HepG2 (cell line): Measurements from ENCODE around the gene CARHSP1. TPM values are rescaled to one million over a fixed set of nuclear protein-coding genes. Genes with fewer than 3 reads are reported as not detected.

Experiments
- CEBPG ChIP-seq: IDR thresholded peaks from 2 replicates; pipeline ENCODE4 v1.6.1; 2016
- DDIT3 ChIP-seq: sonication (generic); formaldehyde crosslinking; IDR thresholded peaks from 2 replicates; pipeline ENCODE4 v1.4.0; 2020; ENCODE audit warnings: mild to moderate bottlenecking, missing genetic modification reagents
- HNRNPH1 ChIP-seq: fragments of 200-400 bp; formaldehyde crosslinking; optimal IDR thresholded peaks from 2 replicates; pipeline ENCODE3; 2017; ENCODE audit warnings: mild to moderate bottlenecking, low read depth, low read length
- KAT2B ChIP-seq: fragments of 150-350 bp; IDR thresholded peaks from 2 replicates; pipeline ENCODE4 v1.6.1; 2014; ENCODE audit warnings: low read depth, low read length, borderline replicate concordance
- NR1H2 ChIP-seq: sonication (generic); formaldehyde crosslinking; IDR thresholded peaks from 2 replicates; pipeline ENCODE4 v1.8.1; 2022; ENCODE audit warnings: low read depth, missing genetic modification reagents, borderline replicate concordance
- POLR2A ChIP-seq, 2 experiments: IDR thresholded peaks; 2 replicates each; pipeline ENCODE4 v1.6.1; 2011; ENCODE audit warnings: low read depth in 2 of 2, low read length in 2 of 2, mild to moderate bottlenecking in 1 of 2, moderate library complexity in 1 of 2; ENCODE audit not compliant: insufficient read depth in 1 of 2
- POLR2AphosphoS2 ChIP-seq: IDR thresholded peaks from 2 replicates; pipeline ENCODE4 v1.6.1; 2011; ENCODE audit warnings: low read depth, low read length, improper control_type of control experiment
- POLR2G ChIP-seq: fragments of 200-400 bp; formaldehyde crosslinking; IDR thresholded peaks from 2 replicates; pipeline ENCODE4 v1.6.1; 2018; ENCODE audit warnings: mild to moderate bottlenecking, low read depth, low read length, moderate library complexity
- ZC3H4 ChIP-seq: sonication (generic); formaldehyde crosslinking; IDR thresholded peaks from 2 replicates; pipeline ENCODE4 v1.4.0; 2020; ENCODE audit warnings: missing genetic modification reagents, borderline replicate concordance
- ZFP36L2 ChIP-seq: sonication (generic); formaldehyde crosslinking; IDR thresholded peaks from 2 replicates; pipeline ENCODE4 v1.4.0; 2020; ENCODE audit warnings: missing genetic modification reagents
- ZNF124 ChIP-seq: sonication (generic); formaldehyde crosslinking; IDR thresholded peaks from 2 replicates; pipeline ENCODE4 v1.4.0; 2020; ENCODE audit warnings: missing genetic modification reagents
- ZNF326 ChIP-seq: sonication (generic); formaldehyde crosslinking; IDR thresholded peaks from 2 replicates; pipeline ENCODE4 v1.4.0; 2020; ENCODE audit warnings: missing genetic modification reagents, borderline replicate concordance
- ZNF549 ChIP-seq: sonication (generic); formaldehyde crosslinking; IDR thresholded peaks from 2 replicates; pipeline ENCODE4 v1.5.0; 2020; ENCODE audit warnings: missing genetic modification reagents
- ZNF687 ChIP-seq: sonication (generic); formaldehyde crosslinking; IDR thresholded peaks from 2 replicates; pipeline ENCODE4 v1.5.1; 2020; ENCODE audit warnings: mild to moderate bottlenecking, missing genetic modification reagents, moderate library complexity
- ZNF775 ChIP-seq: sonication (generic); formaldehyde crosslinking; IDR thresholded peaks from 2 replicates; pipeline ENCODE4 v1.4.0; 2020; ENCODE audit warnings: missing genetic modification reagents, mild to moderate bottlenecking, moderate library complexity, borderline replicate concordance
- polyA plus RNA-seq, 8 experiments: library from polyadenylated mRNA; depleted of rRNA in 3 of 8; stranded (reverse) in 7 of 8; unstranded in 1 of 8; fragments of >200 nt; fragmentation: Illumina TruSeq in 4 of 8; extraction: Trizol in 4 of 8; gene quantifications; 2 replicates each; pipeline versions ENCODE4 v1.2.1 to v1.2.3, GENCODE V29; 2011 to 2016; ENCODE audit warnings: low read depth in 4 of 8, missing spikeins in 1 of 8, mixed read lengths in 1 of 8; ENCODE audit not compliant: insufficient read depth in 1 of 8
- total RNA-seq, 5 experiments: library from RNA; depleted of rRNA; stranded (reverse); fragments of >200 nt; fragmentation: Illumina TruSeq; extraction: Trizol; gene quantifications; 2 replicates each; pipeline ENCODE4 v1.2.3, GENCODE V29; 2016; ENCODE audit warnings: low read depth in 1 of 5
- TF ChIP-seq, protein P1 (sequence below): sonication (generic); formaldehyde crosslinking; IDR thresholded peaks from 2 replicates; pipeline ENCODE4 v1.5.0; 2020; ENCODE audit warnings: mild to moderate bottlenecking, missing genetic modification reagents, borderline replicate concordance
- TF ChIP-seq, protein P2 (sequence below): sonication (generic); formaldehyde crosslinking; IDR thresholded peaks from 2 replicates; pipeline ENCODE4 v1.5.1; 2020; ENCODE audit warnings: mild to moderate bottlenecking, missing genetic modification reagents, borderline replicate concordance
- TF ChIP-seq, protein P3 (sequence below): sonication (generic); formaldehyde crosslinking; IDR thresholded peaks from 2 replicates; pipeline ENCODE4 v1.4.0; 2020; ENCODE audit warnings: mild to moderate bottlenecking, missing genetic modification reagents

Gene CARHSP1
- total and polyA plus RNA-seq, 2 of the 13 experiments (the other 11 are each of a cell fraction or from before 2014, with no cell fraction given) = 173 to 345 TPM

GRCh38 chr16:8888951-8889892 lies 20.4 kb upstream of the CARHSP1 start (continued):
- TF ChIP-seq, protein P1, sequence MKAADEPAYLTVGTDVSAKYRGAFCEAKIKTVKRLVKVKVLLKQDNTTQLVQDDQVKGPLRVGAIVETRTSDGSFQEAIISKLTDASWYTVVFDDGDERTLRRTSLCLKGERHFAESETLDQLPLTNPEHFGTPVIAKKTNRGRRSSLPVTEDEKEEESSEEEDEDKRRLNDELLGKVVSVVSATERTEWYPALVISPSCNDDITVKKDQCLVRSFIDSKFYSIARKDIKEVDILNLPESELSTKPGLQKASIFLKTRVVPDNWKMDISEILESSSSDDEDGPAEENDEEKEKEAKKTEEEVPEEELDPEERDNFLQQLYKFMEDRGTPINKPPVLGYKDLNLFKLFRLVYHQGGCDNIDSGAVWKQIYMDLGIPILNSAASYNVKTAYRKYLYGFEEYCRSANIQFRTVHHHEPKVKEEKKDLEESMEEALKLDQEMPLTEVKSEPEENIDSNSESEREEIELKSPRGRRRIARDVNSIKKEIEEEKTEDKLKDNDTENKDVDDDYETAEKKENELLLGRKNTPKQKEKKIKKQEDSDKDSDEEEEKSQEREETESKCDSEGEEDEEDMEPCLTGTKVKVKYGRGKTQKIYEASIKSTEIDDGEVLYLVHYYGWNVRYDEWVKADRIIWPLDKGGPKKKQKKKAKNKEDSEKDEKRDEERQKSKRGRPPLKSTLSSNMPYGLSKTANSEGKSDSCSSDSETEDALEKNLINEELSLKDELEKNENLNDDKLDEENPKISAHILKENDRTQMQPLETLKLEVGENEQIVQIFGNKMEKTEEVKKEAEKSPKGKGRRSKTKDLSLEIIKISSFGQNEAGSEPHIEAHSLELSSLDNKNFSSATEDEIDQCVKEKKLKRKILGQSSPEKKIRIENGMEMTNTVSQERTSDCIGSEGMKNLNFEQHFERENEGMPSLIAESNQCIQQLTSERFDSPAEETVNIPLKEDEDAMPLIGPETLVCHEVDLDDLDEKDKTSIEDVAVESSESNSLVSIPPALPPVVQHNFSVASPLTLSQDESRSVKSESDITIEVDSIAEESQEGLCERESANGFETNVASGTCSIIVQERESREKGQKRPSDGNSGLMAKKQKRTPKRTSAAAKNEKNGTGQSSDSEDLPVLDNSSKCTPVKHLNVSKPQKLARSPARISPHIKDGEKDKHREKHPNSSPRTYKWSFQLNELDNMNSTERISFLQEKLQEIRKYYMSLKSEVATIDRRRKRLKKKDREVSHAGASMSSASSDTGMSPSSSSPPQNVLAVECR (CRISPR knock-in tag) = peak; percentile 26; the same call in 1 of the 2 replicates
- TF ChIP-seq POLR2AphosphoS2 = peak; percentile 83; the same call in 1 of the 2 replicates
- TF ChIP-seq ZC3H4 (CRISPR knock-in tag) = 0 out of 2 replicates have a peak, but pooled peaks have one; percentile 33
- TF ChIP-seq POLR2G = peak; percentile 4; the same call in 1 of the 2 replicates
- TF ChIP-seq POLR2A (IDR thresholded peaks at IDR 0.05; ENCODE audit: insufficient read depth in 1 of 2, low read depth in 2 of 2, low read length in 2 of 2) = peak in 1 of 2 experiments; percentile 15; a peak in 1 of 4 replicates
- no peak for TF ChIP-seq ZNF326 (CRISPR knock-in tag)
- TF ChIP-seq NR1H2 = no peak
- no peak for TF ChIP-seq ZNF549 (CRISPR knock-in tag)
- TF ChIP-seq, protein P2, sequence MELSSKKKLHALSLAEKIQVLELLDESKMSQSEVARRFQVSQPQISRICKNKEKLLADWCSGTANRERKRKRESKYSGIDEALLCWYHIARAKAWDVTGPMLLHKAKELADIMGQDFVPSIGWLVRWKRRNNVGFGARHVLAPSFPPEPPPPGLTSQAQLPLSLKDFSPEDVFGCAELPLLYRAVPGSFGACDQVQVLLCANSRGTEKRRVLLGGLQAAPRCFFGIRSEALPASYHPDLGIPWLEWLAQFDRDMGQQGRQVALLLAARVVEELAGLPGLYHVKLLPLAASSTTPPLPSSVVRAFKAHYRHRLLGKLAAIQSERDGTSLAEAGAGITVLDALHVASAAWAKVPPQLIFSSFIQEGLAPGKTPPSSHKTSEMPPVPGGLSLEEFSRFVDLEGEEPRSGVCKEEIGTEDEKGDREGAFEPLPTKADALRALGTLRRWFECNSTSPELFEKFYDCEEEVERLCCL (CRISPR knock-in tag) = no peak
- no peak for TF ChIP-seq CEBPG (CRISPR knock-in tag)
- TF ChIP-seq ZNF687 (CRISPR knock-in tag) = 0 out of 2 replicates have a peak, but pooled peaks have one; percentile 23
- no peak for TF ChIP-seq HNRNPH1
- no peak for TF ChIP-seq KAT2B
- no peak for TF ChIP-seq ZNF775 (CRISPR knock-in tag)
- no peak for TF ChIP-seq DDIT3 (CRISPR knock-in tag)
- TF ChIP-seq, protein P3, sequence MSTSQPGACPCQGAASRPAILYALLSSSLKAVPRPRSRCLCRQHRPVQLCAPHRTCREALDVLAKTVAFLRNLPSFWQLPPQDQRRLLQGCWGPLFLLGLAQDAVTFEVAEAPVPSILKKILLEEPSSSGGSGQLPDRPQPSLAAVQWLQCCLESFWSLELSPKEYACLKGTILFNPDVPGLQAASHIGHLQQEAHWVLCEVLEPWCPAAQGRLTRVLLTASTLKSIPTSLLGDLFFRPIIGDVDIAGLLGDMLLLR = 0 out of 2 replicates have a peak, but pooled peaks have one; percentile 19
- TF ChIP-seq ZNF124 (CRISPR knock-in tag) = no peak
- no peak for TF ChIP-seq ZFP36L2 (CRISPR knock-in tag)
